Activated CD4-positive, alpha-beta T cell treated with anti-CD3 and anti-CD28 coated beads, Interleukin-2, amount 10 ng/mL, durations not matched to agents 24 days and 14 days (primary cell): ENCODE results near the gene LRR1. TPM values are rescaled to one million over a fixed set of nuclear protein-coding genes. Genes with fewer than 3 reads are reported as not detected.
"Not testable (repeated sequence)": the region's sequence is repeated elsewhere in the genome, so short reads cannot be mapped to it uniquely, and the experiment has no call there.

Experiments used
- DNase-seq: peaks from one replicate; pipeline ENCODE4 v3.0.0; 2022
- H3K27ac Mint-ChIP-seq: one replicate; pipeline ENCODE4 v1.8.0; 2022; ENCODE audit warnings: mild to moderate bottlenecking, mixed read lengths
- H3K27me3 Mint-ChIP-seq: one replicate; pipeline ENCODE4 v1.8.0; 2022; ENCODE audit warnings: mixed read lengths
- H3K36me3 Mint-ChIP-seq: one replicate; pipeline ENCODE4 v1.8.0; 2022; ENCODE audit warnings: low read depth, mild to moderate bottlenecking, mixed read lengths
- H3K4me1 Mint-ChIP-seq: one replicate; pipeline ENCODE4 v1.8.0; 2021; ENCODE audit warnings: mixed read lengths
- H3K4me3 Mint-ChIP-seq: one replicate; pipeline ENCODE4 v1.8.0; 2022; ENCODE audit warnings: mild to moderate bottlenecking, moderate library complexity, mixed read lengths
- H3K9me3 Mint-ChIP-seq: one replicate; pipeline ENCODE4 v1.8.0; 2021; ENCODE audit warnings: mixed read lengths
- intact Hi-C: fragments of 100-400 bp; cut with micrococcal nuclease; formaldehyde crosslinking; loops from one replicate; pipeline ENCODE4 v1.15.1; 2023
- total RNA-seq: library from RNA; stranded (reverse); gene quantifications from 2 replicates; pipeline ENCODE4 v1.2.3, GENCODE V29; 2022

LRR1 gene
- total RNA-seq, 1 donor from 2014 or later: 47.7 TPM

DNA sequence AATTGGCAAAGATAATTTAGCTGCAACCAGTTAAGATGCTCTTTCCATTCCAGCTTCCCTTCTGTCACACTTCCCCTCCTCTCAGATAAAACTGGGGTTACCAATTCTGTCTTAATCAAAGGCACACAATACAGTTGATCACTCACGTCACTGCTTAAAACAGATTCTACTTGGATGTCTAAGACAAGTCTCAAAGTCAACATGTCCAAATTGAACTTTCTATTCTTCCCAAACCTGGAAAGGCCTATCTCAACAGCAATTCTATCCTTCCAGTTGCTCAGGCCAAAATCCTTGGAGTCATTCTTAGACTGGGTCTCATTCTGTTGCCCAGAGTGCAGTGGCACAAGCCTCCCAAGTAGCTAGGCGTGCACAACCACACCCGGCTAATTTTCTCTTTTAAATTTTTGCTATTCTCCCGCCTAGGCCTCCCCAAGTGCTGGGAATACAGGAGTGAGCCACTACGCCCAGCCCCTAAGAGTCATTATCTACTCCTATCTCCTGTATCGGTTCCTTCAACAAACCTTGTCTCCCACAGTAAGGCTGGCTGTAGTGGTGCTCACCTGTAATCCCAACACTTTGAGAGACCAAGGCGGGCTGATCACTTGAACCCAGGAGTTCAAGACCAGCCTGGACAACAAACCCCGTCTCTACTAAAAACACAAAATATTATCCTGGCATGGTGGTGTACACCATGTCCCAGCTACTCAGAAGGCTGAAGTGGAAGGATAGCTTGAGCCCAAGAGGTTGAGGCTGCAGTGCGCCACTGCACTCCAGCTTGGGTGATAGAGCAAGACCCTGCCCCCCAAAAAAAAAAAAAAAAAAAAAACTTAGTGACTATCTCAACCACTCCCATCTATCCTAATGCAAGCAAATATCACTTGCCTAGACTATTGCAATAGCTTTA, 17.3 kb upstream of the LRR1 start:
- Mint-ChIP-seq H3K27ac (peak overlapping the region; percentile 30), H3K4me3 (peak overlapping the region; percentile 4), H3K36me3 (peaks cover 78% of the 10 kb centered on the region), H3K4me1 (peaks cover 47% of the 10 kb centered on the region), H3K9me3 (no peaks in the 10 kb centered on the region), H3K27me3 (peaks cover 3% of the 10 kb centered on the region)
- no peak for DNase-seq
- intact Hi-C loops: loop anchor here (10.0 kb wide), 1 partner anchor 1513 kb away; the partner anchor contains the start of gene TRIM9

DNA sequence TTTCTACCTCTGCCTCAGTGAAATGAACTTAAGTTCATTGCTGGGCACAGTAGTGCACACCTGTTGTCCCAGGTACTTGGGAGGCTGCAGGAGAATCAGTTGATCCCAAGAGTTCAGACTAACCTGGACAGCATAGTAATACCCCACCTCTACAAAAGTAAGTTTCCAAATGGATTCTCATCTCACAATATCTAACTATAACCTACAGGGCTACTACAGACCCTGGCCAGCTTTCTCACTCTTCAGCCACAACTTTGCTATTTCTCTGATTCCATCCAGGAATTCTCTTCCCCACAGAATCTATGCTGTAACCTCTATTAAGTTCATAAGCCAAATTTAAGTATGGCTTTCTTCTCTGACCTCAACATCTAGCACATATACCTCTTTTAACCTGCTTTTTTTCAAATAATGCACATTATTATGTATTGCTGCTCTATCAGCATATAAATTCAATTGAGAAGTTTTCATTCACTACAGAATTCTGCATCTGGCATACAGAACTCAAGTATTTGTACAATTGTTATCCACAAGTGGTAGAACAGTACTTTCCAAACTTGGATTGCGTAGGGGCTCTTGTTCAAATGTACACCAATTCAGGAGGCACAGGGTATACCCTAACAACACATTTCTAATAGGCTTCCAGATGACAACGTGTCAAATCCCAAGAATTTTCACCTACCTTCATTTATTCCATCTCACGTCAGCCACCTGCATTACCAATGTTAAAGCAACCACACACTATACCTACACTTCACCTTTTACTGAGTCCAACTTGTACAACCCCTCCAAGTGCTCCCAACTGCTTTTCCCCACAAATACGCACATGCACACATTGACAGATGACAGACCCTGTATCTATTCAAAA, 16.4 kb upstream of the LRR1 start:
- Mint-ChIP-seq H3K9me3 (no peaks in the 10 kb centered on the region), H3K4me1 (peaks cover 46% of the 10 kb centered on the region), H3K4me3 (peak overlapping the region; percentile 4), H3K27ac (no peak overlapping the region), H3K27me3 (peaks cover 3% of the 10 kb centered on the region), H3K36me3 (peaks cover 71% of the 10 kb centered on the region)
- intact Hi-C loops: loop anchor here (10.0 kb wide), 1 partner anchor 1512 kb away; the partner anchor contains the start of gene TRIM9
- no peak for DNase-seq

DNA sequence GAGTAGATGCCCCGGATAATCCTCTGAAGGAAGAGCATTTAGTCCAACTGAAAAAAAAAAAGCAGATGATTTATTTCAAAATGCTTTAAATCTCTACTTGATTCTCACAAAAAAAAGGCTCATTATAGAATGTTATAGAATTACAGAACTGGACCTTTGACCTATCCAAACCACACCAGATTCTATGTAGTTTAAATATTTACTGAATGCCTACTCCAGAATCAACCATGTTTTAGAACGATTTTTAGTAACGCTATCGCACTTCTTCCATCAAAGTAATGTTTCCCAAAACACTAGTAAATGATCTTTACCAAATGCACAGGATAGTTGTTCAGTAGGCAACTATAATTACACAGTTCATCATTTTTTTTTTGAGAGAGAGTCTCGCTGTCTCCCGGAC, 15.1 kb upstream of the LRR1 start:
- Mint-ChIP-seq H3K27me3 (peaks cover 3% of the 10 kb centered on the region), H3K36me3 (peaks cover 62% of the 10 kb centered on the region), H3K4me3 (peak overlapping the region; percentile 89), H3K9me3 (no peaks in the 10 kb centered on the region), H3K4me1 (peaks cover 46% of the 10 kb centered on the region), H3K27ac (peak overlapping the region; percentile 62)
- intact Hi-C loops: loop anchor here (10.0 kb wide), 1 partner anchor 1511 kb away; the partner anchor contains the start of gene TRIM9
- DNase-seq: no peak

DNA sequence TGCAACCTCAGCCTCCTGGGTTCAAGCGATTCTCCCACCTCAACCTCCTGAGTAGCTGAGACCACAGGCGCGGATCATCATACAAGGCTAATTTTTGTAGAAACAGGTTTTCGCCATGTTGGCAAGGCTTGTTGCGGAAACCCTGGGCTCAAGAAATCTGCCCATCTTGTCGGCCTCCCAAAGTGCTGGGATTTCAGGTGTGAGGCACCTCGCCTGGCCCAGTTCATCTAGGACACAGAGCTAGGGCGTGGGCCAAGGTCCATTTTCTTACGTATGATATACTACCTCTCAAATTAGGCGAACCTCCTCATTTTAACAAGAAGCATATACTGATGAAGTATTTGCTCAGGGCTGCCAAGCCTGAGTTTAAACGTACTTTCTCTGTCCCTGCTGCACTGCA, 14.7 kb upstream of the LRR1 start:
- no peak for DNase-seq
- H3K27ac Mint-ChIP-seq: peak overlapping the region; percentile 99
- peaks cover 3% of the 10 kb centered on the region for H3K27me3 Mint-ChIP-seq
- H3K4me3 Mint-ChIP-seq: peak overlapping the region; percentile 89
- peaks cover 42% of the 10 kb centered on the region for H3K4me1 Mint-ChIP-seq
- intact Hi-C loops: loop anchor here (10.0 kb wide), 1 partner anchor 1511 kb away; the partner anchor contains the start of gene TRIM9
- no peaks in the 10 kb centered on the region for H3K9me3 Mint-ChIP-seq
- peaks cover 60% of the 10 kb centered on the region for H3K36me3 Mint-ChIP-seq

DNA sequence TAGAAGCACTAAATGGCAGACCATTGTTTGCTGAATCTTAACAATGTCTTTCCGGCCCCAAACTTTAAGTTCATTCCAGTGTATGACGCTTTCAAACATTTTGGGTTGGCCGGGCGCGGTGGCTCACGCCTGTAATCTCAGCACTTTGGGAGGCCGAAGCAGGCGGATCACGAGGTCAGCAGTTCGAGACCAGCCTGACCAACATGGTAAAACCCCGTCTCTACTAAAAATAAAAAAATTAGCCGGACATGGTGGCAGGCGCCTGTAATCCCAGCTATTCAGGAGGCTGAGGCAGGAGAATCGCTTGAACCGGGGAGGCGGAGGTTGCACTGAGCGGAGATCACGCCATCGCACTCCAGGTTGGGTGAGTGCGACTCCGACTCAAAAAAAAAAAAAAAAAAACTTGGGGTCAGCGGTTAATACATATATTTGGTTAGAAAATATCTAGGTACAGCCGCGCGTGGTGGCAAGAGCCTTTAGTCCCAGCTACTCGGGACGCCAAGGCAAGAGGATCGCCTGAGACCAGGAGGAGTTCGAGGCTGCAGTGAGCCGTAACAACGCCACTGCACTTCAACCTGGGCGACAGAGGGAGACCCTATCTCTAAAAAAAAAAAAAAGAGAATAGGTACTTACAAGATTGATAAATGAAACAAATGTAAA, 13.6 kb upstream of the LRR1 start:
- Mint-ChIP-seq H3K4me1 (peaks cover 37% of the 10 kb centered on the region), H3K4me3 (peak overlapping the region; percentile 89), H3K36me3 (peaks cover 54% of the 10 kb centered on the region), H3K27ac (peak overlapping the region; percentile 99)
- H3K9me3 Mint-ChIP-seq, H3K27me3 Mint-ChIP-seq: not testable (repeated sequence)
- intact Hi-C loops: loop anchor here (5.0 to 10.0 kb wide), 3 partner anchors 123 to 1510 kb away; partner anchors contain the start of genes MAP4K5 and TRIM9
- peak; percentile 68 for DNase-seq

DNA sequence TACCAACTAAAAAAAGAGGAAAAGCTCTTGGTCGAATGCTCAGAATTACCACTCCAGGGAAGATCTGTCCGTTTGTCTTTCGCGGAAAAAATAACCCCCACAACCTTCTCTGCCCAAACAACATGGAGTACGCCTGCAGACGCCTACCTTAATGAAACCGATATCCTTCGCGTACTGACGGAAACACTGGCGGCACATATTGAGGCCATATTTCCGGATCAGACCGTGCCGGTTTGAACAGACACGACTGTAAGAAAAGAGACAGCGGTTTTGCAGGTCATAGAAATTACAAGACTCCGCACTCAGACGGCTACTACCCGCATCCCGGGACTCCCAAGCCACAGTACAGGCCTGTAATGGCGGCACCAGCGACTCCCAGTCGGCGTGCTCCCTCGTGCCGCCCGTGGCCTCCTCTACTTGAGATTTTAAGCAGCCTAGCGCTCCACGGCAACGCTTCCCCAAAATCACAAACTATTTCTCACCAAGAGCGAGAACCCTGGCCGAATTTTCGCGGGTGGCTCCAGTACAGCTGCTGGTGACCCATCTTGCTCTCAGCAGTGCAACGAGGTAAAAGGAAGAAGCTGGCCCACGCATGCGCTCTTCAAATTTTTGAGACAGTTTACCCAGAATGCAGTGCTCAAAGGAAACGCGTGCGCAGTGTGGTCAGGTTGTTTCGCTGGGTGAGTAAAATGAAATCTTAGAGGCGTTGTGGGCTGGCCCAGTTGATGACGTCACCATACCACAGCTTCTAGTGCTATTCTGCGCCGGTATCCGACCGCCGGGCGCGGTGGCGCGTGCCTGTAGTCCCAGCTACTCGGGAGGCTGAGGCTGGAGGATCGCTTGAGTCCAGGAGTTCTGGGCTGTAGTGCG, 12.7 kb upstream of the LRR1 start, which contains the start of gene RPS29:
TSS of gene RPS29 (minus strand) at position 578 of the 870 bp plus-strand sequence. CDS start at position 544, 34 bp downstream.
- intact Hi-C loops: loop anchor here (1.0 to 10.0 kb wide), 8 partner anchors 12 to 1509 kb away; partner anchors contain the start of genes LRR1, MAP4K5, MGAT2 and RPL36AL
- peak within 1 kb of the TSS; percentile 99 for H3K27ac Mint-ChIP-seq
- peaks cover 52% of the 10 kb centered on the region for H3K36me3 Mint-ChIP-seq
- peak; percentile 99 for DNase-seq
- peaks cover 3% of the 10 kb centered on the region for H3K27me3 Mint-ChIP-seq
- H3K4me3 Mint-ChIP-seq: peak within 1 kb of the TSS; percentile 89
- no peaks in the 10 kb centered on the region for H3K9me3 Mint-ChIP-seq
- H3K4me1 Mint-ChIP-seq: peaks cover 35% of the 10 kb centered on the region

DNA sequence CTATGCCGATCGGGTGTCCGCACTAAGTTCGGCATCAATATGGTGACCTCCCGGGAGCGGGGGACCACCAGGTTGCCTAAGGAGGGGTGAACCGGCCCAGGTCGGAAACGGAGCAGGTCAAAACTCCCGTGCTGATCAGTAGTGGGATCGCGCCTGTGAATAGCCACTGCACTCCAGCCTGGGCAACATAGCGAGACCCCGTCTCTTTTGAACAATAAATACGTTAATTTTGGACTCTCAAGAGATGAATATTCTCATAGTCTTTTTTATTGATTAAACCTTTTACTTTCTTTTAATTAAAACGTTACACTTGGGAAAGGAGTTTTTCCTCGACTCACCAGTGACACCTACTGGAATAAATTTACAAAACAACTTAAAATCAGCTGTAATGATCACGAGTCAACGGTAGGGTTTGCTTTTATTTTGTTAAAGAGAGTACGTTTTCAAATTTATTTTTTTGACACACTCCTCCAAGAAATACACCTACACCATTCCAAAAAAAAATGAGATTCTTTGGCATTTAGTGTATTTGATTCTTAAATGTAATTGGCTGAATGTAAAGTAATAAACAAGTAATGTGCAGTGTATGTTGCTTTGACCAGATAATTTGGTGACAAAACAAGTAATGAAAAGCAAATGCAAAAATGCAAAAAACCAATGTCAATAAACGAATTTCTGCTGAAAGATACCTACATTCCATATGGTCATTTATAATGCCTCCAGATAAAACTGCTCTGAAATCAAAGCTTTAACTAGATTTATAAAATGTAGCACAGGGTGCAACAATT, 11.9 kb upstream of the LRR1 start:
- peak overlapping the region; percentile 89 for H3K4me3 Mint-ChIP-seq
- intact Hi-C loops: loop anchor here (1.0 to 10.0 kb wide), 8 partner anchors 11 to 1508 kb away; partner anchors contain the start of genes LRR1, MAP4K5, MGAT2 and RPL36AL
- no peaks in the 10 kb centered on the region for H3K9me3 Mint-ChIP-seq
- DNase-seq: peak; percentile 86
- peaks cover 3% of the 10 kb centered on the region for H3K27me3 Mint-ChIP-seq
- peak overlapping the region; percentile 99 for H3K27ac Mint-ChIP-seq
- H3K4me1 Mint-ChIP-seq: peaks cover 27% of the 10 kb centered on the region
- H3K36me3 Mint-ChIP-seq: peaks cover 44% of the 10 kb centered on the region

DNA sequence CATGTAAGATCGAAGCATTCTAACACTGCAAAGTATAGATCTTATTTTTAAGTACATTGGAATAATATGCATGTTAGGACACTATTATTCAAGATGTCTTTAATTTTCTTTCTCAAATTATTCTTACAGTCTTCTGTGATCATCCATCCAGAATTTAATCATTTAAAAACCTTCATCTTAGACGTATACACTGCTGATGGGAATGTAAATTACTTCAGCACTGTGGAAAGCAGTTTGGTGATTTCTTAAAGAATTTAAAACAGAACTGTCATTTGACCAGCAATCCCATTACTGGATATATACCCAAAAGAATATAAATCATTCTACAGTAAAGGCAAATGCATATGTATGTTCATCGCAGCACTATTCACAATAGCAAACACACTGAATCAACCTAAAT, 9.4 kb upstream of the LRR1 start:
- Mint-ChIP-seq H3K27me3 (peaks cover 3% of the 10 kb centered on the region), H3K36me3 (peaks cover 20% of the 10 kb centered on the region), H3K4me3 (no peak overlapping the region), H3K4me1 (peaks cover 13% of the 10 kb centered on the region), H3K27ac (no peak overlapping the region), H3K9me3 (no peaks in the 10 kb centered on the region)
- no peak for DNase-seq
- intact Hi-C loops: loop anchor here (5.0 to 10.0 kb wide), 3 partner anchors 127 to 1505 kb away; partner anchors contain the start of genes MAP4K5 and TRIM9

DNA sequence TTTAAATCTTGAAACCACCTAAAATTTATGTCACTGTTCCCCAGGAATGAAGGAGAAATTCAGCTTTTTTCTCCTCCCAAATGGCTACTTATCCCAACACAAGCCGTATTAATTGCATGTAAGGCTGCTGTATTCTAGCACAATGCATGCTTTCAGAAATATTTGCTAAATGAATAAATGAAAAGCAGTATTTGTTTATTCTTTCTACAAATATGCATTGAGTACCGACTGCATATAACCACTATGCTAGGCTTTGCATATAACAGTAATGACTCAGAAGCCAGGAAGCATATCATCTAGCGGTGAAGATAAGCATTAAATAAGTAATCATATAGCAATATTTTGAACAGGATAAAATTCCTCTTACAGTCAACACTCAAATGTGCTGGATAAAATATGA, 5.7 kb upstream of the LRR1 start:
- H3K9me3 Mint-ChIP-seq: no peaks in the 10 kb centered on the region
- no peak overlapping the region for H3K4me3 Mint-ChIP-seq
- no peak for DNase-seq
- intact Hi-C loops: no loop called here
- H3K4me1 Mint-ChIP-seq: peaks cover 14% of the 10 kb centered on the region
- H3K27ac Mint-ChIP-seq: no peak overlapping the region
- no peaks in the 10 kb centered on the region for H3K27me3 Mint-ChIP-seq
- H3K36me3 Mint-ChIP-seq: peaks cover 2% of the 10 kb centered on the region

DNA sequence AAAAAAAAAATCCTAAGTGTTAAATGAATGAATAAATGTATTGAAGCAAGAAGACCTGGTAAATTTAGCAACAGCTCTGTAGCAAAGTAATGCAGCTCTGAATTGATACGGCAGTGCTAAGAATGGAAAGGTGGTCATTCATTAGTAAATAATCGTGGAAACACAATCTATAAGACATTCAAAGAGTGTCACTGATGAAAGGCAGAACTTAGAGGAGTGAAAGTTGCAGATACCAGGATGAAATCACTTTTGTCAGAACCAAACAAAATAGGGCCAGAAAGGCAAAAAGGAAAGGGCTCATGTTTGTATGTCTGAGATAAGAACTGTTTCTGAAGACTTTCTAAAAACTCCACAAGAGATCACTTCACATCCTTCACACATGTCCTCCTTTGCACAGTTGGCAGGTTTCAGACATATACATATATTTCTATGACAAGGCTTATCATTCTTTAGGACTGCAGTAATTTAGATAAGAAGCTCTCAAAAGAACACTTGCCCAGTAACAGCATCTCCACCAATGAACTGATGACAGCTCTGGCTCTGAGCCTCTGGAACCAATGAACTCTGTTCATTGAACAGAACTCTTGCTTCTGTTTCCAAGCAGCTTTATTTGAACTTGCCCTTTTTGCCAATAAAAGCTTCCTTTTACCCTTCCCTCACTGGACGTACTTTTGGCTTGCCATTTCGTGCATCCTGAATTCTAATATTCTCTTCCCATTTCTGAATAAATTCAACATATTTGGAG, 4.2 kb upstream of the LRR1 start:
- Mint-ChIP-seq H3K9me3 (no peaks in the 10 kb centered on the region), H3K27me3 (no peaks in the 10 kb centered on the region), H3K36me3 (peaks cover 12% of the 10 kb centered on the region), H3K27ac (no peak overlapping the region), H3K4me3 (no peak overlapping the region), H3K4me1 (peaks cover 14% of the 10 kb centered on the region)
- intact Hi-C loops: no loop called here
- no peak for DNase-seq

DNA sequence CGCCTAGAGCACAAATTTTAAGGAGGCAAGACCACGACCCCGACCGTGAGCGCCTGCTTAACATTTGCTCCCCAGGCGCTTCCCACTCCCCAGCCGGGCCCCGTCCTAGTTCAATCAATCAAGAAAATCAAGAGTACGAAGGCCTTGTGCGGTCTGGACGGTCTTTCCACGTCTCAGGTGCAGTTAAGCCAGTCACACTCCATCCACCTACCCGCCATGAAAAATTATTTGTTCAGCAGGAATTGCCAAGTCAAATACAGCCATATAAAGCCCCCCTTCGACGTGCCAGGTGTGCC, 603 bp upstream of the LRR1 start:
- Mint-ChIP-seq H3K9me3 (no peaks in the 10 kb centered on the region), H3K36me3 (peaks cover 28% of the 10 kb centered on the region), H3K4me1 (peaks cover 25% of the 10 kb centered on the region), H3K27ac (peak overlapping the region; percentile 94), H3K4me3 (peak overlapping the region; percentile 96), H3K27me3 (no peaks in the 10 kb centered on the region)
- no peak for DNase-seq
- intact Hi-C loops: loop anchor here (1.0 kb wide), 4 partner anchors 12 to 518 kb away; partner anchors contain the start of genes MGAT2, POLE2, RPL36AL and RPS29
